Fibroblast of skin of scalp (primary cell): ENCODE measurements around the gene ISG20L2.
A peak's percentile ranks its signal among the peaks of the same experiment; 100 is the strongest.

Experiments used
- DNase-seq: peaks from one replicate; pipeline ENCODE4 v3.0.0-alpha.2; 2013

The ISG20L2 gene

DNA sequence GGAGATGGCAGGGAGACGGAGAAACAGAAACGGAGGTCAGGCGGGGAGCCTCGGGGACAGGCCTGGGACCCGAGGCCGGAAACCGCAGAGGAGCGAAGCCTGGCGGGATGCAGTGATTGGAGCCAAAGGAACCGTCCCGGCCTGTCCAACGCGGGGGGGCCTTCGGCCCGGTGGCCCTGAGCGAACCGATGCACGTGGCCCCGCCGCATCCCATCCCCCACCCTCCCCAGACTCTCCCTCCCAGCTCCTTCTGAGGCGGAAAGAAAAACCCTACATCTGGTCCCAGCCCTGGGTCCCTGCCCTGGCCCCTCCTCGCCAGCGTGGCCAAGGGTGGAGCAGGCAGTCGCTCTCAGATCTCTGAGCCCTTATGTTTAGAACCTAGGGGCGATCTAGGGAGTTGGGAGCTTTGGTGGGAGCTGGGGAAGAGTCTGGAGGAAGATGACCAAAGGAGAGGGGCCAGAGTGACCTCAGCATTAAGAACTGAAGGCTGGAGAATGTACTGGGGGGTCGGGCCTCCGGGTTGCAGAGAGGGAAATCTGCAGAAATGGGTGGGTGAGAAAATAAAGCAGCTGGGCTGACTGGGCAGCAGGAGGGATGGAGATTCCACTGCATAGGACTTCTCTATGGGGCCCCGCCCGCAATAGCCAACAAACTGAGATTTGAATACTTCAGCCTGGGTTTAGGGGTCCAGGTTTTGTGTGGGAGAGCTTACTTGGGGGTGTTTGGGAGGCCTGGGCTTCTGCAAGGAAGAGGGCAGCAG lies 21.7 kb downstream of the ISG20L2 start:
- peak; percentile 81 for DNase-seq

DNA sequence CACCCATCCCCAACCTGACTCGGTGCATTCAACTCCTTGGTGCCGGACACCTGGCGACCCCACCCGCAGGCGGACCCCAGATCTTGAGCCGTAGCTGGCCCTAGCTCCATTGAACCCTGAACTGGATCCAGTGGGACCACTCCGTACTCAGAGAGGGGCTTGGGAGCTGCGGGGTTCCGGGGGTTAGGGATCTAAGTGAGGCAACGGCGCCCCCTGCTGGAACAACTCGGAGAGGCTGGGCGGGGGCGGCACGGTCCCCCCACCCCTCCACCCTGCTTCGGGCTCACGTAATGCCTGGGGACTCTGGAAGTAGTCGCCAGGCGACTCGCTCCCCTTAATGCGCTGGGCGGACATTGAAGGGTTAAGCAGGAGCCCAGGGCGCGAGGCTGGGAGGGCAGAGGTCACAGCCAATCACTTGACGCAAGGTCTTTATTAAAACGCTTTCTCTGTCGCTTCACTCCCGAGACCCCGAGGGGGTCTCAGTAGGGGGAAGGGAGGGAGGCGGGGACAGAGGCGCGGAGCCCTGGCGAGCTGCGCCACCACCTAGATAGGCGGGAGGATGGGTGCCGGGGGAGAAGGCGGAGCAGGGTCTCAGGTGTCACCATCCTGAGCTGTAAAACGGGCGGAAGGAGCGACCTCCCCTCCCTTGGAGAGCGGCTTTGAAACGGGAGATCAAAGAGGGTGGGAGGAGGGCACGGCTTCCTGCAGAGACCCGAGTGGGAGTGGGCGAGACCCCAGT lies 22.5 kb downstream of the ISG20L2 start:
- peak; percentile 72 for DNase-seq

DNA sequence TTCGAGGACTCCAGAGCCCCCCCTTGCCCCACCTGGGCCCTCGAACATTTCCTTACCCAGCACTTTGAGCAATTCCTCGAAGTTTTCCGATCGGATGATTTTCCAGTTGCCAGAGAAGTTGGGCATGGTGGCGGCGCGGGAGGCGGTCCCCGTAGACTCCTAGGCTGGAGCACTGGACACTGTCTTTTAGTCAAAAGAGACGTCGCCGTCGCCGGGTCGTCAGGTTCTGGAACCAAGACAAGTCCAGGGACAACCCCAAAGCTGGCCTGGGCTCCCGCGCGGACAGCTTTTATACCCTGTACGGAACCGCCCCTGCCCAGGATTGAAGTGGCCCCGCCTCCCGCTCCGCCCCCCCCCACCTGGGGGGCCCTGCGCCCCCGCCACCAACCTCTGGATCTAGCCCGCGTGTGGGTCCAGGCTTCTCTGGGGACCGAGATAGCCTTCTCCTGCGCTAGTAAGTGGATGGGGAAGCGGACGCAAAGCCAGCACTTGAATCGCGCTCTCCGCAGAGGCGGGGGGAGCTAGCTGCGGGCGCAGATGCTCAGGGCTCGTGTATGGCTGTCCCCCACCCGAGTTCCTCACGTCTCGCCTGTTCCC lies 23.1 kb downstream of the ISG20L2 start, which contains the start of gene CRABP2:
TSS of gene CRABP2 (minus strand) at position 263 of the 597 bp plus-strand sequence. CDS start at position 126, 137 bp downstream.
- DNase-seq = peak; percentile 44

DNA sequence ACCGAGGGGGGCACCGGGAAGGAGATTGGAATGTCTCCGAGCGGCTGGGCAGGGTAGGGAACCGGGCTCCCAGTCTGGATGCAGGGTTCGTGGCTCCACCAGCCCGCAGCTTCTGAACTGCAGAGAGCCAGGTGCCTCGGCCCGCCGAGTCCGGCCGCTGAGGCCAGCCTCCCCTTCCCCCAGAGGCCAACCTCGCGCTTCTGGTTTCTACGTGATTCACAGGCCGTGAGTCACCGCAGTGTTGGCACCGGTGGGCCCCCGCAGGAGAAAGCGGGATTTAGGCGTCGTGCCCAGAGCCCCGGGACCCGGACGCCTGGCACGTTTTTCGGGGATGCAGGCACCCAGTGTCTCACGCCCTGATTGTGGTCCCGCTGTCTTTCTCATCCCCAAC lies 23.6 kb downstream of the ISG20L2 start:
- peak; percentile 68 for DNase-seq

DNA sequence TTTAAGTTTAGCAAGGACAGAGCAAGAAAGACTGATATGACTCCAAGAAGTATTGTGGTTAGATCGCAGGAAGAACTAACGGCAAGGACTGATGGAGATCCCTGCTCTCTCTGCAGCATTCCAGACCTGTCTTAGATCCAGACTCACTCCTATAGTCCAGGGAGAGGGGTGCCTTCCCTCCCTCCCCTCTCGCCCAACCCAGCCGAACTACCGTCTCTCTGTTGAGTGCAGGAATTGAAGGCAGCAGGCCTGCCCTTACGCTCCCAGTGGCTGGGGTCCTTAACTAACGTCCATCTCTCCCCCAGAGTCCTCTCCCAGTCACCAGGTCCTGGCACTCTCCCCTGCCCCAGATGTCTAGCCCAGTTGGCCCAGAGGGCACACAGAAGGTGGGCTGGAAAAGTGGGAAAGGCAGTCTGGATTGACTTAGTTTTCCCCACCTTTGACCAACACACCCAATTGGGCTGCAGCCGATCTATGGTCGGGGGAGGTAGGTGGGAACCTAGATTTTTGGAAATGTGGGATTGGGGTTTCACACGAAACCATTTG lies 24.3 kb downstream of the ISG20L2 start:
- no peak for DNase-seq

DNA sequence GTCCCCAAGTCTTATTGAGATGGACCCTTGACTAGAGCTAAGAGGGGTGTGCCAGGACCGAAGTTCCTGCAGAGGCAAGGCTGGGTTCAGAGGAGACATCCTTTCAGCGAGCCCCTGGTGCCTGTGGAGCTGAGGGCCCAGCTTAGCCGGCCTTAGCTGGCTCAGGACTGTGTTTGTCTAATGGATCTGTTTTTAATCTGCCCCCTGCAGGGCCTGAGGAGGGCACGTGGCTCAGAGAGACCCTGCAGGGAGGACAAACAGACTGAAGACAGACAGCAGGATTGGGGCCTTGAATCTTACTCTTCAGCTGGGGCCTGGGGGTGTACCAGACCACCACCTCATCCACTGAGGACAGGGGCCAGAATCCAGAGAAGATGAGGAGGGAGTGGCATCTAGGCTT lies 24.8 kb downstream of the ISG20L2 start:
- peak; percentile 78 for DNase-seq

DNA sequence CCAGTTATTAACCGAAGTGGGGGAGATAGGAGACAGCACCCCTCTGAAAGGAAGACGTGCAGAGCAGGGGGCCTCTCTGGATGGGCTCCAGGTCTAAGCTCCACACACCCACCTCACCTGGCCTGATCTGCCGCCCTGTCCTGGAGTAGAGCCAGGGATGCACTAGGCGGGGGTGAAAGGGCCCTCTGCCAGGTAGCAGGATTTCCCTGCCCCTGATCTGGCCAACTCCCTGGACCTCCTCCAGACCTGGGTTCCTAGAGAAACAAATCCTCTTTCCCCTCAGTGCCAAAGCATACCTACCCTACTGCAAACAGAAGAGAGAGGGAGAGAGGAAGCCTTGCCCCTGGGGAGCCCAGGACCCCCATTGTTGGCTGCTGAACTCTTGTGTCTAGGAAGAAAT lies 25.2 kb downstream of the ISG20L2 start:
- DNase-seq = no peak

DNA sequence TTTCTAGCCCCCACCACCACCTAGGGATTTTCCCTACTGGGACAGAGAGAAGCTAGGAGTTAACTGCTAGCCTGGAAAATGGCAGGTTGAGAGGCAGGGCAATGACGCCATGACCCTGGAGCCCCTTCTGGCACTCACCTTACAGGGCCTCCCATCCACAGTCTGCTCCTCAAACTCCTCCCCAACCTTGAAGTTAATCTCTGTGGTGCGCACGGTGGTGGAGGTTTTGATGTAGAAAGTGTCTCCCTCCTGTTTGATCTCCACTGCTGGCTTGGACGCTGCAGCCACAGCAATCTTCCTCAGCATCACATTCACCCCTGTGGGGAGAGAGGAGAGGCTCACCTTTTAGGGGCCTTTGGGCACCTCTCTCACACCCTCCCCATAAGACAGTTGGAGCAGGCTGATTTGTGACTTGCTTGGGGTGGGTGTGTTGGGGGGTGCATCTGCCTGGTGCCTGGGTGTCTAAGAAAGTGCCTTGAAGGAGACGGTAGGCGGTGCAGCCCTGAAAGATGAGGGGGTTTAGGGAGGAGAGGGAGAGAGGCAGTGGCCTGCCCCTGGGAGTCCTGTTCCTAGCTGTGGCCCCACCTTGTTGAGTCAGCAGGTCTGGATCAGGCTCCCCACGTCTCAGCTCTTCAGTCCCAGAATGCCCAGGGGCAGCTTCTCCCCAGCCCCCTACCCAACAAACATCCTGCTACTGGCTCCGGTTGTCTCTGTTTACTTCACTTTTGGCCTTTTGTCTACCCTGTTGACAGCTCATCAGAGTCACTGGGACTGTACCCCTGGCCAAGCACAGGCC lies 27.6 kb downstream of the ISG20L2 start:
- no peak for DNase-seq

DNA sequence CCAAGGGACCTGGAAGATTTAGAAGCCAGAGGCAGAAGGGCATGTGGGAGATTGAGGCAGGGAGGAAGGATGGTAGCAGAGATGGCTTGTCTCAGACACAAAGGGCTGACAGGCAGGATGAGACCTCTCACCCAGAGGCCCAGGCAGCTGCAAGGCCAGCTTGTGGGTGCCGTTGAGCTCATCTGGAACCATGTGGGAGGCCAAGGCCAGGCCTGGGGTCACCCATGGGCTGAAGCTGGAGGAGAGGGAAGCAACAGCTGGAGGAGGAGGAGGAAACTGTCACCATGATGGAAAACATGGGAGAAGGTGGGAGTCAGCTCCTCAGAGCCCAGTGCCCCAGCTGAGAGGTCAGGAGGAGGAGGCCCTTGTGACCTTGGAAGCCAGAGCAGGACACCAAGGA lies 29.6 kb downstream of the ISG20L2 start:
- DNase-seq = no peak

DNA sequence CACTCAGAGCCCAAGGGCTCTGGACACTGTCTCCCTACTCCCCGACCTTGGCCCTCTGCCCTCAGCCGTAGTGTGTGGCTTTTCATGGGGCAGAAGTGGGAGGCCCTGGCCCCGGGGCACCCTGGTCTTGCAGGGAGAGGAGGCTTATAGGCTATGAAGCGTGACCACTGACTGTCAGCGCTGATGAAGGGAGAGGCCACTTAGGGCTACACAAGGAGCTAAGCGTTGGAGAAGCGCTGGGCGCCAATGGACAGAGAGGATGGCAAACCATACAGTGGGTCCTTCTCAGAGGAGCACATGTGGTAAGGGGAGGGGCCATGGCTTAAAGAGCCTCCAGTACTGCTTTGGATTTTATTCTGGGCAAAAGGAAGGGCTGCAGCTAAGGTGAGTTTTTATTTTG lies 31.1 kb downstream of the ISG20L2 start:
- no peak for DNase-seq

DNA sequence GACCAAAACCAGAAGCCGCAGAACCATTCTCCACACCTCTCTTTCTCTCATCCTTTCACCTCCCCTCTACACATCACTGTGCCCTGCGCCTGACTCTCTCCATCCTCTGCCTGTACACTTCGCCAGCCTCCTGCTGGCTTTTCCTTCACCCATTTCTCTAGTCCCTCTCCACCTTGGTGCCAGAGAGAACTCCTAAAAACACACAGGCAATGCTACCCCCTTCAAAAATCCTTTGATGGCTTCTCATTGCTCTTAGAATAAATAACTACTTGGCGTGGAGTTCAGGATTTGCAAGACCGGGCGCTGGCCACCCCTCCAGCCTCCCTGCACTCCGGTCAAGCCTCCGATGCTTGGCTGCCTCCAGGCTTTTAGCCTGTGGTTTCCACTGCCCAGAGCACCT lies 31.8 kb downstream of the ISG20L2 start:
- no peak for DNase-seq

DNA sequence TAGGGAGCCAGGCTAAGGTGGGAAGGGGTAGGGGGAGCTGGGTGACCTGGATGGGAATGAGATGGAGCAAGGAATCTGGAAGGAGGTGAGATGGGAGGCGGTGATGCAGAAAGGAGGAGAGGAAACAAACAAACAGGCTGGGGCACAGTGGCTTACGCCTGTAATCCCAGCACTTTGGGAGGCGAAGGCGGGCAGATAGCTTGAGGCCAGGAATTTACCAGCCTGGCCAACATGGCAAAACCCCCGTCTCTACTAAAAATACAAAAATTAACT lies 33.9 kb downstream of the ISG20L2 start:
- no peak for DNase-seq

DNA sequence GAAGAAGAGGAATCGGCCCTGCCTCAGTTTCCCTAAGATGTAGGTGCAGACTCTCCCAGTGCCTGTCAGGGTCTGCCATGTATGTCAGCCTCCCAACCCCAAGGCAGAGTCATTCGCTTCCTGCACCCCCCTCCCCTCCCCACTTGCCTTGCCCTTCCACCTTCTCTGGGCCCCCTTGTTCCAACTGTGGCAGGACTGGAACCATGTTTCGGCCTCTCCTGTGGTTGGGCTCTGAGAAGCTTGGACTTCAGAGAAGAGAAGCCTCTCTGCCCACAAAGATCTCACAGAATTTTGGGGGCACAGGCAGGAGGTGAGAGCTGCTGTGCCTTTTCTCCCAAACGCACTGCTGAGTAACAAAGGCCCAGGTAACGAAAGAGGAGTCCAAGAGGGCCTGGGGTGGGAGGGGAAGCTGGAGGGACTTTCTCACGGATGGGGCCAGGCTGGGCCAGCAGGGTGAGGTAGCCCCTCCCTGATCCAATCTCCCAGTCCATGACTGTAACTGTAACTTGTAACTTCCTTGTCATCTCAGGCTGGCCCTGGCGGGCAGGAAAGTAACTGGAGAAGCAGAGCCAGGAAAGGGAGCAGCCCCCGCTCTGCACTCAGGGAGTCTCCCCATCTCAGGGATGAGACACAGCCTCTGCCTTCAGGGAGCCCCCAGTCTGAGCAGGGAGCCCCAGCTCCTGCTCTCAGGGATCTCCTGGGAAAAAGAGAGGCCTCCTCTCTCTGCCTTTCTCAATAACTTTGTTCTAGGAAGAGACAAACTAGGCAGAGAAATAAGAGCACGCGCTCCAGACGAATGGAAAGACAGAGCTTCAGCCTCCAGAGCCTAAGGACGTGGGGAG lies 34.5 kb downstream of the ISG20L2 start:
- DNase-seq = no peak

DNA sequence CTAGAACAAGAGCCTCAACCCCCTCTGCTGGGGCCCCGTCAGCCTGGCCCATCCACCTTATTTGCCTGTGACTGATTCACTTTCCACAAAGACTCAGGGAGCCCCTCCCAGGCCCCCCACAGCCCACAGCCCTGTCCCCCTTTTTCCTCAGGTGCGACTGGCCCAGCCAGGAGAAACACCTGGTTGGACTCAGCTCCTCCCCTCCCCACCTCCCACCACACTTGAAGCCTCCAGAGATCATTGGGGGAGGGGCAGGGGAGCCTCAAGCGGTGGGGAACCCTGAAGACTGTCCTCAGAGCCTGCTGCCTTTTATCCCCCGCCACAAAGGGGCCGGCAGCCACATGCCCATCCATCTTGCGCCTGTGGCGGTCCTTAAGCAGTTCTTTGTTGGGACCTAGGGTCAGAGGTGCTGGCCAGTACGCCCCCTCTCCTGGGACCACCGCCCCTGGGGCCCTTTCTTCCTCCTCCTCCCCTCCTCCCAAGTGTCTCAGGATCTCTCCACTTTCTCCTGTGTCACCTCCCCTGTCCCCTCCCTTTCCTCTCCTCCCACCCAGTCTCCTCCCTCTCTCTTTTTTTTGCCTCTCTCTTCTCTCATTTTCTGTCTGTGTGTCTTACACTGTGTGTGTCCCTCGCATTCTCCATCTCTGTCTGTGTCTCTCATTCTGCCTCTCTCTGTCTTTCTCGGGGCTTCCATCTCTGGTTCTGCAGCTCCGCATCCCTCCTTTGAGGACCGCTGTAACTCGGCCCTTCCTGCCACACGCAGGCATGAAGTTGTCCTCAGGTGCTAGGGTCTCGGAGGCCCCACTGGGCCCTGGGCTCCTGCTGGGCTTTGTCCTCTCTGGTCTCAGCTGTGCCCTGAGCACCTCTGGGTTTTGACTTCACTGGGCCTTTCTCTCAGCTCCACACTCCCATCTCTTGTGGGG lies 35.4 kb downstream of the ISG20L2 start:
- DNase-seq = peak; percentile 46

DNA sequence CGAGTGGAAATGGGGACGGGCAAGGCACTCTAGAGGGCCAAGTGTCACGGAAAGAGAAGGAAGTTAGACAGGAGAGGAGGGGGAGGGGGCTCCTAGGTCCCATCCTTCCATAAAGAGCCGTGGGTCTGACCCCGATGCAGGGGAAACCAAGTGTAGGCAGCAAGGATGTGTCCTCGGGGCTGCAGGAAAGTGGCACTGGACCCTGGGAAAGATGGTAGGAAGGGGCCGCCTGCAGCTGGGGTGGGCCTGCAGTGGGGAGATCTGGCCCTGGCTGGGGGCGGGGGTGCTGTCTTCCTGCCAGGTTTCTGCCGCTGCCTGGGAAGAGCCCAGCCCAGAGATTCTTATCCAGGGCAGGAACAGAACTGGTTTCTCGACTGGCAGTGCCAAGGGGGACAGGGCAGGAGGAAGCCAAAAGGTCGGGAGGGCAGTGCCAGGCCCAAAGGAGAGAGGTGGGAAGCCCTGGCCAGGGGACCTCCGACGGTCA lies 36.1 kb downstream of the ISG20L2 start:
- DNase-seq = no peak

DNA sequence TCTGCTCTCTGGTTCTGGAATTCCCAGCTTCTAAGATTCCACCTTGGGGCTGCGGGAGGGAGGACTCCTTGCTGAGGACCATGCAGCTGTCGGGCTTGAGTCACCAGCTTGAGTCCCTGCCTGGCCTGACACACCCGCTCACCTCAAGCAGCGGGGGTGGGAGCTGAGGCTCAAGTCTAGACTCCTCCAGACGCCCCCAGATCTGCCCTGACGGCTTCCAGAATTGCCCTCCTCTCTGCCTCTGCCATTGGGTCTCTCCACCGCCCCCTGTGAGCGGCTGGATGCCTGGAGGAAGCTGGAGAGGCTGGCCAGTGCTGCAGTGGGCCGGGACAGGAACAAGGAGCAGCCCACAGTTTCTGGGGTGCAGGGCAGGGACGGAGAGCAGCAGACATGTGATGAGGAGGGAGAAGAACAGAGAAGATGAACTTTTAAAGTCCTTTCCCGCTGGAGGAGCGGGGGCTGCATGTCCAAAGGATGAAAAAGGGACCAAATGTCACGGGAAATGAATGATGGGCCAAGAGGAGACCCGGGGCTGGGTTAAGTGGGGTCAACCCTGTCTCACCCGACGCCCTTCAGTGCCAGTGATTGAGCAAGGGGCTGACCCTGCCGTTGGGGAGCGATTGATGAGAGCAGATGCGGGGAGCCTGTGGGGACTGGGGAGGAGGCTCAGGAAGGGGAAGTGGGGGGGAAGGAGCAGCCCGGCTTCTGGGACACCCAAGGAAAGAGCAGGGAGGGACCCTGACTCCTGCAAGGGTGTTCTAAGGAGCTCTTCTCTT lies 36.7 kb downstream of the ISG20L2 start:
- DNase-seq = peak; percentile 26

DNA sequence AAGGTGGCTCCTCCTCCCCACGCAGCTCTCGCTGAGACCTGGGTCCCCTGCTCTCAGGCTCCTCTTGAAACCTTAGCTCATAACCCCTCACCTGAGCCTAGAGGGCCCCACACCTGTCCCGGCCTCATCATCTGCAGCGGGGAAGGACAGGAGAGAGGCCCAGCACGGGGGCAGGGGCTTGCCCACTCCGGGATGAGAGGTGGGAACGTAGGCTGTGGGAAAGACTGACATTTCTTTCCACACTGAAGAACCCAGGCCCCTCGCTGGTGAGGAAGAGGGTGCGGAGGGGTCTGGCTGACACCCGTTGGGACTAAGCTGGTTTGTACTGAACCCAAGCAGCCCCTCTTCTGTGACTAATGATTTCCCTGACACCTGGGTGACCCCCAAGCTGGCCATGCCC lies 37.4 kb downstream of the ISG20L2 start:
- no peak for DNase-seq

DNA sequence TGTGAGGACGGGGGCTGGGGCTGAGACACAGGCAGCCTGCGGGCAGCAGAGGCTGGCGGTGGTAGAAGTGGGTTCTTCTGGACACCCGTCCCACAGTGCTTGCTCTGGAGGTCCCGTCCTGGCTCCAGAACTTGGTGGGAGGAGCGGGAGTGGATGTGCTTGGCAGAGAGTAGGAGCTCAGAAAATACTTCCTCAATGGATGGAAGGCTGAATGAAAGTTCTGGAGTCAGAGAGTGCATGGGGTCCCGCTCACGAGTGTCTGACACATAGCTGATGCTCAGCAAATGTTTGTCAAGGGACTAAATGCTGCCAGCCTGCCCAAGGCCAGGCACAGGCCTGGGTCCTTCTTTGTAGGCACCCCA lies 37.9 kb downstream of the ISG20L2 start:
- no peak for DNase-seq

DNA sequence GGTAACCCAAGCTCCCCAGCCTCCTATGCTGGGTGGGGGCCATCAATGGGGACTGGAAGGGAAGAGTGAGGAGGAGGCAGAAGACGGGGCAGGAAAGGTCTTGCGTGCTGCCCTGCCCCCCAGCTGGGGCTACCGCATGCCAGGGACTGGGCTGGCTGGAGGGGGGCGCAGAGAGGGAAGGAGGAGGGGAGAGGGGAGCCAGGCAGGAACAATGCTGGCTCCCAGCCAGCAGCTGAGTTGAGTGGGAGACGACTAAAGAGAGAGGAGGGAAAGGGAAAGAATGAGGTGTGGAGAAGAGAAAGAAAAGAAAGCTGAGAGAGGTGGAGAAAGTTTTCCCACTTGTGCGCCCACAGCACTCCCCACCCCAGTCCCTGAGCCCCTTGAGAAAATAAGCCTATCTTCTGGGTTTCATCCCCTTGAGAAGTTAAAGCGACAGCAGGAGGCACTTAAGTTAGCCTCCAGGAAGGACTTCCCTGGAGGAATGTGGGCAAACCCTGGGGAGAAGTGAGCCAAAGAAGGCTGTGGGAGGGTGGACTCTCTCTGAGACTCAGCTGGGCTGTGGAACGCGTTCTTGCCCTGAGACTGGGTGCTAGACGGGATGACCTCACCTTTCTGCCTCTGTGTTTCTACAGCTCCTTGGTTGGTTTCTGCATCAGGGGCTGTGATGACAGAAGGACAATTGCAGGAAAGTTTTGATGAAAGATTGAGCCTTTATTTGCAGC lies 38.5 kb downstream of the ISG20L2 start:
- DNase-seq = no peak
